Measurements from ENCODE around the gene PRPSAP2.

PRPSAP2 gene

GRCh38 chr17:18963126-18964017 lies 105.4 kb downstream of the PRPSAP2 start:
- no peak for DNase-seq

GRCh38 chr17:18964018-18964351 lies 106.1 kb downstream of the PRPSAP2 start:
- DNase-seq = no peak

GRCh38 chr17:18964550-18964949 lies 106.6 kb downstream of the PRPSAP2 start:
- DNase-seq = no peak

GRCh38 chr17:18965530-18966236 lies 107.8 kb downstream of the PRPSAP2 start:
- no peak for DNase-seq

GRCh38 chr17:18966831-18967624 lies 109.1 kb downstream of the PRPSAP2 start:
- DNase-seq = no peak

GRCh38 chr17:18967916-18968315 lies 110.0 kb downstream of the PRPSAP2 start:
- DNase-seq = no peak

GRCh38 chr17:18968345-18968744 lies 110.4 kb downstream of the PRPSAP2 start:
- DNase-seq = no peak

- DNase-seq = peak; percentile 8 to 13
These were observed 111.3 kb downstream of the PRPSAP2 start for GRCh38 chr17:18968945-18969887.

GRCh38 chr17:18970582-18971480 lies 112.9 kb downstream of the PRPSAP2 start:
- DNase-seq = no peak

- DNase-seq = no peak
These were observed 113.9 kb downstream of the PRPSAP2 start for GRCh38 chr17:18971801-18972200.

GRCh38 chr17:18974407-18975149 lies 116.6 kb downstream of the PRPSAP2 start:
- no peak for DNase-seq

- no peak for DNase-seq
These were observed 117.7 kb downstream of the PRPSAP2 start for GRCh38 chr17:18975597-18975996.

- DNase-seq = no peak
These were observed 118.3 kb downstream of the PRPSAP2 start for GRCh38 chr17:18976201-18976600.

- DNase-seq = no peak
These were observed 119.1 kb downstream of the PRPSAP2 start for GRCh38 chr17:18977021-18977420.

GRCh38 chr17:18977646-18978045 lies 119.7 kb downstream of the PRPSAP2 start:
- DNase-seq = no peak

GRCh38 chr17:18978050-18978449 lies 120.1 kb downstream of the PRPSAP2 start:
- DNase-seq = no peak

- no peak for DNase-seq
These were observed 120.7 kb downstream of the PRPSAP2 start for GRCh38 chr17:18978655-18979054.
